Adrenal gland (tissue), 5 donors: ENCODE results near the gene MKLN1.

Experiments used
- POLR2A ChIP-seq, 2 donors: fragments of 450-650 bp; IDR thresholded peaks; one replicate each; pipeline ENCODE4 v1.6.1; 2017; ENCODE audit warnings: antibody characterized with exemption in 2 of 2, mild to moderate bottlenecking in 2 of 2, moderate library complexity in 1 of 2
- TF ChIP-seq, protein P1 (sequence below), 6 experiments: fragments of 450-650 bp in 4 of 6; fragments of 200-600 bp in 2 of 6; sonication (generic) in 1 of 6; IDR thresholded peaks; 1 replicate in 5 of 6; 2 replicates in 1 of 6; pipeline versions ENCODE4 v1.5.1 to v1.8.0; 2016 to 2021; ENCODE audit warnings: antibody characterized with exemption in 6 of 6, mild to moderate bottlenecking in 2 of 6, moderate library complexity in 1 of 6
- donor health status: DM: no; HTN: no; CAD: no.

- TF ChIP-seq, protein P1, sequence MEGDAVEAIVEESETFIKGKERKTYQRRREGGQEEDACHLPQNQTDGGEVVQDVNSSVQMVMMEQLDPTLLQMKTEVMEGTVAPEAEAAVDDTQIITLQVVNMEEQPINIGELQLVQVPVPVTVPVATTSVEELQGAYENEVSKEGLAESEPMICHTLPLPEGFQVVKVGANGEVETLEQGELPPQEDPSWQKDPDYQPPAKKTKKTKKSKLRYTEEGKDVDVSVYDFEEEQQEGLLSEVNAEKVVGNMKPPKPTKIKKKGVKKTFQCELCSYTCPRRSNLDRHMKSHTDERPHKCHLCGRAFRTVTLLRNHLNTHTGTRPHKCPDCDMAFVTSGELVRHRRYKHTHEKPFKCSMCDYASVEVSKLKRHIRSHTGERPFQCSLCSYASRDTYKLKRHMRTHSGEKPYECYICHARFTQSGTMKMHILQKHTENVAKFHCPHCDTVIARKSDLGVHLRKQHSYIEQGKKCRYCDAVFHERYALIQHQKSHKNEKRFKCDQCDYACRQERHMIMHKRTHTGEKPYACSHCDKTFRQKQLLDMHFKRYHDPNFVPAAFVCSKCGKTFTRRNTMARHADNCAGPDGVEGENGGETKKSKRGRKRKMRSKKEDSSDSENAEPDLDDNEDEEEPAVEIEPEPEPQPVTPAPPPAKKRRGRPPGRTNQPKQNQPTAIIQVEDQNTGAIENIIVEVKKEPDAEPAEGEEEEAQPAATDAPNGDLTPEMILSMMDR (IDR thresholded peaks at IDR 0.05): no peak
- TF ChIP-seq POLR2A (IDR thresholded peaks at IDR 0.05): no peak
Observed at GRCh38 chr7:131425992-131426391, 98.3 kb downstream of the MKLN1 start.
